GM21786 (cell line): ENCODE results near the gene POLDIP3.
"Not testable (repeated sequence)": the region's sequence is repeated elsewhere in the genome, so short reads cannot be mapped to it uniquely, and the experiment has no call there.

ENCODE experiments used
- ATAC-seq: cut with Tn5 transposase; IDR thresholded peaks from one replicate; pipeline ENCODE4 v1.9.1; 2021; ENCODE audit not compliant: unreplicated experiment

The POLDIP3 gene

DNA sequence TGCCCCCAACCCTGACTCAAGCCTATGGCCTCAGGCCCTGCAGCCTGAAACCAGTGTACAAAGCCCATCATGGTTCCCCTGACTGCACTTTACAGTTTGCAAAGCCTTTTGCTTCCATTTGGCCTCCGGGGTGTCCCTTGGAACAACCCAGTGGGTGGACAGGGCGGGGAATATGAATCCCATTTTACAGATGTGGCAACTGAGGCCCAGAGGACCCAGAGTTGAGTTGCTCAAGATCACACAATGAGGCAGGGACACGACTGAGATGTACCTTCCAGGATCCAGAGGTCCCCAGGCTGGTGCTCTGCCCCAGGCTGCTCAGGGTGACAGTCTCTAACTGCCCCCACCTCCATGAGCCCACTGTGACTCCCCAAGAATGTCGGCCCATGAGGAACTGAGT lies 5.4 kb upstream of the POLDIP3 start:
- no peak for ATAC-seq

DNA sequence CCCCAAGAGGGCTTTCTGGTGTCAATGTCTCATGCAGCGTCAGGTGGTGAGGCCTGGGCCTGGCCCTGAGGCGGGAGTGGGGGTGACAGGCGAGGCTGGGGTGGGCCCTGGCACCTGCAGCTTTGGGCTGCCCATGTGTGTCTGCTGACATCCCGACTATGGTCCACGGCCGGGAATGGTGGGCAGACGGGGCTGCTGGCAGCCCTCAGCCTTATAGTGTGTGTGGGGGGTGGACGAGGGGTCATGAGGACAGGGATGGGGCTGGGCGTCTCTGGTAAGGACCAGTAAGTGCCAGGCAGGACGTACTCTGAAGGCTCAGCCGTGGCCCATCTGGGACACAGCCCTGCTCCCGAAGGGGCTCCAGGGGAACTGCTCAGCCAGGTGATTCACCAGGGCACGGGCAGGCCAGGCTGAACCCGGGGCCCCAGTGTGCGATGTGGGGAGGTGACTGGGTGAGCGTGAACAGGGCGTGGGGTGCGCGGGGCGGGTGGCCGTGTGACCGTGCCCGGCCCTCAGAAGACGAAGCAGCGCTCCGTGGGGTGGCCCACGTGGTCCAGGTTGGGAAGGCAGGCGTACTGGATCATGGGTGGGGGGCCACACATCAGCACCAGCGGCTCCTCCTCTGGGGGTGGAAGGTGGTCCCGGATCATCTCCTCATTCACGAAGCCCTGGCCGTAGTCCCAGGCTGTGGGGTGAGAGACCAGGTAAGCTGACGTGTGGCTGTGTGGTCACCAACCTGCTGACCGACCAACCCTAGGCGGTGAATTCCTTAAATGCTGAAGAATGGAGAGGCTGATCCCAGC lies 4.8 kb upstream of the POLDIP3 start:
- ATAC-seq: no peak

DNA sequence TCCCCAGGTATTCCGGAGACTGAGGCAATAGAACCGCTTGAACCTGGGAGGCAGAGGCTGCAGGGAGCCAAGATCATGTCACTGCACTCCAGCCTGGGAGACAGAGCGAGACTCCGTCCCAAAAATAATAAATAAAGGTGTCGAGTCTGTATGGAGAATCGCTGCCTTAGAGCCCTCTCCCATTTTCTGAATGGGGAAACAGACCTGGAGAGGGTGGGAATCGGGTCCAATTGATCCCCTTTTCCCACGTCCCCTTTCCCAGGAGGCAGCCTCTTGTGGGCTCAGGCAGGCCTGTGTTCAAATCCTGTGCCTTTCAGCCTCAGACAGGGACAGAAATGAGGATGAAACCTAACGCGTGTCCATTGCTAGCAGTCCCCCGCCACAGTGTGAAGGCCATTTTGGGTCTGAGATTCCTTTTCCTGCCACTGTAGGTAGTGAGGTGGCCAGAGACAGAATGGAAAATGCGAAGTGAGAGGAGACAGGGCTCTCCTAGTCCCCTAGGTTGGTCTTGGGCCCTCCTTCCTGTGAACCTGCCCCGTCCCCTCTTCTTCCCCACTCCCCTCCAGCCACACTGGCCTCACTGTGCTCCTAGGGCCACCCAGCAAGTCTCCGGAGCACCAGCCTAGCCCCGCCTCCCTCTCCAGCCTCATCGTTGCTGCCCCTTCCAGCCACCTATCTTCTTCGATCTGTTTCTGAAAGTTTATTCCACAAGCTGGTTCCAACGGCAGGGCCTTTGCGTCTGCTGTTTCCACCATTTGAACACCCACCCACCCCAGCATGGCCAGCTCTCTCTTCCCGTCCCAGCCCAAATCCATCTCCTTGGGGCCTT lies 2.7 kb upstream of the POLDIP3 start:
- no peak for ATAC-seq

DNA sequence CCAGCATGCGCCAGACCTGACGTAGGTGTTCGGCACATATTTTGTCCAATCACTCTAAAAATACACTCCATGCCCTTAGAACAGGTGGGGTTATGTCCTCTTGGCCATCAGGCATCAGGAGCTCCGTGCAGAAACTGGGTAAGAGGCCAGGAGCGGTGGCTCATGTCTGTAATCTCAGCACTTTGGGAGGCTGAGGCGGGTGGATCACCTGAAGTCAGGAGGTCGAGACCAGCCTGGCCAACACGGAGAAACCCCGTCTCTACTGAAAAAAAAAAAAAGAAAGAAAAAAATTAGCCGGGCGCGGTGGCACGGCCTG lies 1.1 kb upstream of the POLDIP3 start:
- not testable (repeated sequence) for ATAC-seq

DNA sequence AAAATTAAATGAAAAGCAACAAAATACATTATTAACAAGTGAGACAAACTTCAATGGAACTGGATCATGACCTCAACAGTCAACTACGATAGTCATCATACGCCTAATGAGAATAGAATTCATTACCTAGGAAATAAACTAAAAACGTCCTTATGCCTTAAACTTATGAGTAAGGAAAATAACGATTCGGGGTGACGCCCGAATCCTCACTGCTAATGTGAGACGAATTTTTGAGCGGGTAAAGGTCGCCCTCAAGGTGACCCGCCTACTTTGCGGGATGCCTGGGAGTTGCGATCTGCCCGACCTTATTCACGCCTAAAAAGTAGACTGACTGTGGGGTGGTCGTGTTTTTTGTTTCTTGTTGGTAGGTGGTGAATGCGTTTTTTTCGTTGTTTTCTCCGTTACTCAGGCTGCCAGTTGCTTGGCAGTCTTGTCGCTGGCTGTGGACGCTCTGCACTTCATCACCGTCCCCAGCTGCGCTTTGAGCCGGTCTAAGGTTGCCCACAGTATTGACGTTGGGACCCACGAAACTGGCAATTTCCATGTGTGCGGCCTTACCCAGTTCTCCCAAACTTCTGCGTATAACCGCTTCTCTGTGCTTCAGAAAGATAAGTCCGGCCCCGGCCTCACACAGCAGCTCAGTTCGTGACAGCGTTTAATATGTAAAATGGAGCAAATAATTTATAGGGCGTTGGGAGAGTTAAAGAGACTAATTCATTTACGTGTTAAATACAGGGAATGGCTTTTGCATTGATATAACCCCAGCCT lies 593 bp upstream of the POLDIP3 start:
- peak; percentile 48 for ATAC-seq

DNA sequence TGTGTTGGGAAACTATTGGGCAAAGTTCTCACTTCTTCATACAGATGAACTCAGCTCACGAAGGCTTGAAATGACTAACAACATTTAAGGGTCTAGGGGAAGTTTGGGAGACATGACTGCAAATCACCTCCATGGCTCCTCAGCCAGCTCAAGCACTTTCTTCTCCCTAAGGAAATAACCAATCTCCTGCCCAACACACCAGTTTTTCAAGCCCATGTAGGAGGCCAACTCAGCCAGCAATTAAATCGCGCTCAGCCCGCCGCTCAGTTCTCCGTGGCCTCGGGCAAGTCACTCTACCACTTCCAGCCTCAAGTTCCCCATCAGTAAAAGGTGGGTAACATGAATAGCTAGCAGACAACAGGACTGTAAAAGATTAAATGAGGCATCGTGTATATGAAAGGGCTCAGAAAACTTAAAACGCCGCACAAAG lies 796 bp downstream of the POLDIP3 start:
- no peak for ATAC-seq

DNA sequence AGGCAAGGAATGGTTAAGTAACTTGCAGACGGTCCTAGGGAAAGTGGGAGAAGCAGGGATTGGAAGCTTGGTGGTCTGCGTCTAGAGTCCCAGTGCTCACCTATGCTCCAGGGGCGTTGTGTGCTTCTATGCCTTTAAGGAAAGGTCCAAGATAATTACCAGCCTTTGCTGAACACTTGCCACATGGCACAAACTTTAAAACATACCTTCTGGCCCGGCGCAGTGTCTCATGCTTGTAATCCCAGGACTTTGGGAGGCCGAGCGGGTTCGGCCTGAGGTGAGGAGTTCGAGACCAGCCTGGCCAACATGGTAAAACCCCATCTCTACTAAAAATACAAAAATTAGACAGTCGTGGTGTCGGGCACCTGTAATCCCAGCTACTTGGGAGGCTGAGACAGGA lies 2.3 kb downstream of the POLDIP3 start:
- ATAC-seq: no peak

DNA sequence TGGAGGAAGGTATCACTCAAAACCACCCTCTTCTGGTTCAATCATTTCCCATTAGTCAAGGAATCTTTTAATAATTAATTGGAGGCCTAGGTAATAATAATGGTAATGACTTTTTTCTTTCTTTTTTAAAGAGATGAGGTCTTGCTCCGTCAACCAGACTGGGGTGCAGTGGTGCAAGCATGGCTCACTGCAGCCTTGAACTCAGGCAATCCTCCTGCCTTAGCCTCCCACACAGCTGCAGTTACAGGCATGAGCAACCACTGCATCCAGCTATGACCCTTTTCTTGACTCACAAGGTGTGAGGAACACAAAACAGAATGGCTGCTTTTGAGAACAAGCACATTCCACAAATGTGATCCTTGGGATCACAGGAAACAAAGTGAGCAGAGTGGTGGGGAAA lies 3.6 kb downstream of the POLDIP3 start:
- ATAC-seq: no peak

DNA sequence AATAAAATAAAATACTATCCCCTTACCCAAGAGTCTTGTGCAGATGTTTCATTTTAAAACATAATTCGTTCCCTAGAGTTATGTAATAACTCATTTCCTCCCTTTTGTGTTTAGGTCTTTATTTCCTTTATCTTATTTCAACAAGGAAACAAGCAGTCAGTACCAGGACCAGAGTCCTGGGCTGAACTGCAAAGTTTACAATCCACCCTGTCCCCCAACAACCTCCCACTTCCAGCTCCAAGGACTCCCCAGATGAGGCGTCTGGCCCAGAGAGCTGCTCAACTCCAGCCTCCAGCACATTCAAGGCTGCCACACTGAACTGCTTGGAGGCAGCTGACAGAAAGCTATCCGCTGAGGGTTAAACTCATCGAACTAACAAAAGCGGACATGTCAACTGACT lies 4.5 kb downstream of the POLDIP3 start:
- ATAC-seq: no peak

DNA sequence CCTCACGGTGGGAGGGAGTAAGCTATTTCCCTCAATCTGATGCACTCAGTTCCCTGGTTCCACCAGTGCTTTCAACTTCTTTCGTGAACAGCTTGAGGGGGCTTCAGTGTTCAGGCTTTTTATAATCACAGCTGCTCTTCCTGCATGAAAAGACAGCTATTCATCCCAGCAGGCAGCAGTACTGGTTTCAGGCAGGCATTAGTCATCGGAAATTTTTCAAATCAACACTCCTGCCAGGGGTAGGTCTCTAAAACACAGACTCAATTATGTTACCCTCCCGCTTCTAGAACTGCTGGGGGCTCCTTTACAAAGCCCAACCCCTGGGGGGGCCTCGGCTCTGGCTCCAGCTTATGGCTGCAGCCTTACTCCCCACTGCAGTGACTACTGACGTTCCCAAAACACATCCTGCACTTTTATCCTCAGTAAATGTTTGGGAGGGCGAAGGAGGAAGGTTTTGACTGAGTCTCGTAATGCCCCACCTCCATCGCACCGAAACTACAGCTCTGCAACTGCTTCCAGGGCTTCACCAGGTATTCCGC lies 5.8 kb downstream of the POLDIP3 start:
- ATAC-seq: no peak

DNA sequence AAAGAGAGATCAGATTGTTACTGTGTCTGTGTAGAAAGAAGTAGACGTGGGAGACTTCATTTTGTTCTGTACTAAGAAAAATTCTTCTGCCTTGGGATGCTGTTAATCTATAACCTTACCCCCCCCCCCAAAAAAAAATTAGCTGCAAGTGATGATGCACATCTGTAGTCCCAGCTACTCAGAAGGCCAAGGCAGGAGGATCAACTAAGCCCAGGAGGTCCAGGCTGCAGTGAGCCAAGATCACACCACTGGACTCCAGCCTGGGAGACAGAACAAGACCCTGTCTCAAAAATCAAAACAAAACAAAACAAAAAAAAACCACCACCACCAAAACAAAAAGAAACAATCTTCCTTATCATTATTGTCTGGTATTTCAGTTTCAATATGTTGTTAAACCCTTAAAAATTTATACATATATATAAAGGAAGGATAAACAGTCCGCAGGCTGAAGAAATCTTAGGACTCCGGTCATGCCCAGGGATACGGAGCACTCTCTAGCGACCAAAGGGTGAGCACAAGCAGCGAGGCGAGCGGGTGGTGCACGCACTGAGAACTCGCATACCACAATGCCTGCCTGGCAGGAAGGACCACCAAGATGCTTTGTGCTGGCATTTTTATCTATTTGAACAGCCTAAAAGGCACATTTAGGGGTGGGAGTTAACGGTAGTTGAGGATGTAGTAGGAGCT lies 6.4 kb downstream of the POLDIP3 start:
- no peak for ATAC-seq

DNA sequence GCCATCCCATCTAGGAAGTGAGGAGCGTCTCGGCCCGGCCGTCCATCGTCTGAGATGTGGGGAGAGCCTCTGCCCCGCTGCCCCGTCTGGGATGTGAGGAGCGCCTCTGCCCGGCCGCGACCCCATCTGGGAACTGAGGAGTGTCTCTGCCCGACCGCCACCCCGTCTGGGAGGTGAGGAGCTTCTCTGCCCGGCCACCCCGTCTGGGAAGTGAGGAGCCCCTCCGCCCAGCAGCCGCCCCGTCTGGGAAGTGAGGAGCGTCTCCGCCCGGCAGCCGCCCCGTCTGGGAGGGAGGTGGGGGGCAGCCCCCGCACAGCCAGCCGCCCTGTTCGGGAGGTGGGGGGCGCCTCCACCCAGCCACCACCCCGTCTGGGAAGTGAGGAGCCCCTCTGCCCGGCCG lies 7.0 kb downstream of the POLDIP3 start:
- ATAC-seq: not testable (repeated sequence)

DNA sequence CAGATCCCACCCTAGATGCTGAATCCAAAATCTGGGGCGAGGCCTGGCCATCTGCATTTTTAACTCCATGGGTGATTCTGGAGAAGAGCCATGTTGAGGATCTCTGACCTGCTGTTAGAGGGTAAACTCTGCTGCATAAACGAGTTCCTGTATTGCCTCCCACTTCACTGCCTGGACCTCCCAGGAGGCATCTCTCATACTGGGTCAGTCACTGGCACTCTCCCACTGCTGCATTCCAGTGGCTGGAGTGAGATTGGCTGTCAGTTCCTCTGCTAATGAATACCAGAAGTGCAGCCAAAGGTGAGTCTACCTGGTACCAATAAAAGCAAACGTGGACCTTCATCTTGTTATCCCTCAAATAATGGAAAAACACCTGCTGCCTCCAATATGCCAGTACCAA lies 10.3 kb downstream of the POLDIP3 start:
- no peak for ATAC-seq

DNA sequence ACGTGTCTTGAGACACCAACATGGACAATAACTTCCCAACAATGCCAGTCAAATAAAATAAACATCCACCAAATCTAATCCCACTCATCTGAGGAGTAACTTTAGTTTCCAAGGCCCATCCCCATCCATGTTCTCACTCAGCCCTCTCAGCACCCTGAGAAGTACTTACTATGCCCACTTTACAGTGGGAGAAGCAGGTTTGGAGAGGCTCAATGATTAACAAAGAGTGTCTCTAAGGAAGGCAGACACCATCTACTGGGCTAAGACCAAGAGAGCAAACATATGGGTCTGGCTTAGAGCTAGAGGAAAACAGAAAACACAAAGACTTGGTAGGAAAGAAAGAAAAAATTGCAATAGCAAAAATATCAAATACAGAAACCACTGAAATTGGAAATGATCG lies 11.3 kb downstream of the POLDIP3 start:
- no peak for ATAC-seq

DNA sequence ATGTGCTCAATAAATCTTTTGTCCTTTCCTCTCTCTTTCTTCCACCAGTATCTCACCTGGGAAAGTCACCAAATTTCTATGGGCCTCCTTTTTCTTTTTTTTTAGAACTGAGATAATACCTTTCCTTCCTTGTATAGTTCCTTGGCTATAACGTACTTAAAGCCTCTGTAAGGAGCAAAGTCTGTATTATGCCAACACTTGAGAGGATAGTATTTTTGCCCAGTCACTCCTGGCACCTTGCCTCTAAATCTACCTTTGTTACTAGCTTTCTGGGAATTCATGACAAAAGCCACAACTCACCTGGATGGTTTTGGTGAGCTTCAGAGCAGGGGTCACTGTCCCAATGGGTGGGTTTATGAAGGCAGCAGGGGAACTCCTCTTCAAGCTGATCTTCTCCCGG lies 12.2 kb downstream of the POLDIP3 start:
- no peak for ATAC-seq

DNA sequence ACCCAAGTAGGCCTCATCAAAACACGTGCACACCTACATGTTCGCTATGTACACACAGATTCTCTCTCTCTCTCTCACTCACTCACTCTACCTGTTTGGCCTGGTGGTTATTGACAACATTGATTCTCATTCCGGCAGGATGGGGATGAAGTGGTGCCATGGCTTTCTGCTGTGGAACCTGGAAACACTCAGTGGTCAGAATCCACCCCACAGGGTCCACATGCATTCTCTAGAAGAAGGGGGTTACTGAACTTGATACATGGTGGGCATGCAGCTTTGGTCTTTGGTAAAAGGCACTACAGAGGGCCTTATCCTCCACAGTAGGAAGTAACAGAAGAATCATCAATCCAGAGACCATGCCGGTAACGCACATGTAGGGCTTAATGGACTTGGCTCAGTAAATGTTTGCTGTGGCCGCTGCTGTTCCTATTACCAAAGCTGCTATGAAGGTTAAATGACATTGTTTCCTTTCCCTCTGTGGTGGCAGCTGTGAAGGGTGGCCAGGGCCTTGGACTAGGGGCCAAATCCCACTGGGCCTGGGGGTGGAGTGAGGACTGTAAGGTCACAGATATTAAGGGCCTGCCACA lies 12.7 kb downstream of the POLDIP3 start:
- no peak for ATAC-seq

DNA sequence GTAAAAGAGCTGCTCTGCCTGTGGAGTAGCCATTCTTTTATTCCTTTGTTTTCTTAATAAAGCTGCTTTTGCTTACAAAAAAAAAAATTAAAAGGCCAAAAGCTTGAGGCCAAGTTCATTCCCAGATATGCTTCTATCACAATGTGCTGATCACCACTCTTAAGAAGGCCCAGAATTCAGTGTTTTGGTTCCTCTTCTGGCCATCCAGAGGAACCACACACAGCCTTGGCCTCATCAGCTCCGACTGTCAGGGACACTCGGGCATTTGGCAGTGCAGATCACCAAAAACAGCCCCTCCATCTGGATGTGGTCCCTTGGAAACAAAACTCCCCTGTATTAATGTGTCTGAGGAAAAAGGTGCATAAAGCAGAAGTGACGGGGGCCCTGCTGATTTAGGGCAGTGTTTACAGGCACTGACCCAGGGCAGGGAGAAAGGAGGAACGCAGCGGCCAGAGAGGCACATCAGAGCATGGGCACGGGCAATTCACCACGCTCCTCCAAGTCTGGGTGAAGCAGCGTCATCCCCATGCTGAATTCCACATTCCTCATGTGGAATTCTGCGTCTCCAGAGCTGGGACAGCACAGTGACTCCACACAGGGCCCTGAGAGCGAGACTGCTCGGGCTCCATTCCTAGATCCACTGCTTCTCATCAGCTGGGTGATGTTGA lies 17.7 kb downstream of the POLDIP3 start:
- no peak for ATAC-seq

DNA sequence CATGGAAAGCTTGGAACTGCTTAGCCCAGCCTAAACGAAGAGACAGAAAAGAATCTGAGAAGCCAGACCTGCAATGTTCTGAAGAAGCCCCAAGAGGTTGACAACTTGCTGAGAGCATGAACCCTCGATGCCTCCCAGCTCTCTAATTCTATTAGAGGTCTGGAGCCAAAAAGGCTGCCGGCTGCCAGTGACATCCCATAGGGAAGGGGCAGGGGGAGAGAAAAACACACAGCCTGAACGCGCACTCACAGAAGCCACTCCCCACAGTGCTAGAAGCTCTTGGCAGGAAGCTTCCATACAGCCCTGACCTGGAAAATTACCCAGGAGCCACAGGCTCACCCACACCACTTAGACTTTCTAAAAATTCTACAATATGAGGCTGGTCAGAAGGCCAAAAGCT lies 18.3 kb downstream of the POLDIP3 start:
- ATAC-seq: no peak

DNA sequence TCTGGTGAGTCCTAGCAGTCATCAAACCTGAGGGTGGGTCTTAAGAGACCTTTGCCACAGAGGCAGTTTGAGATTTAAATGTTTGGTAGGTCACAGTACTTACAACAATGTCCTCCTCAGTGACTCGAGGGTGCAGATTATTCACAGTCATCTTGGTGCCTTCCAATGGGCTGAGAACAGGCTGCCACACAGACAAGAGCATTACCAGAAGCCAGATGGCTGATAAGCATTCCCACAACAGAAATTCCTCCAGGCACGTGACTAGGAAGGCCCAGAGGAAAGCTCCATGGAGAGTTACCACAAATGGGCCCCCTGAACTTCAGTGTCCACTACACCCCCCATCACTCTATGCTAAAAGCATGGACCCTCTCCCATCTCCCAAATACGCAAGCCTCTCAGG lies 19.2 kb downstream of the POLDIP3 start:
- ATAC-seq: no peak

DNA sequence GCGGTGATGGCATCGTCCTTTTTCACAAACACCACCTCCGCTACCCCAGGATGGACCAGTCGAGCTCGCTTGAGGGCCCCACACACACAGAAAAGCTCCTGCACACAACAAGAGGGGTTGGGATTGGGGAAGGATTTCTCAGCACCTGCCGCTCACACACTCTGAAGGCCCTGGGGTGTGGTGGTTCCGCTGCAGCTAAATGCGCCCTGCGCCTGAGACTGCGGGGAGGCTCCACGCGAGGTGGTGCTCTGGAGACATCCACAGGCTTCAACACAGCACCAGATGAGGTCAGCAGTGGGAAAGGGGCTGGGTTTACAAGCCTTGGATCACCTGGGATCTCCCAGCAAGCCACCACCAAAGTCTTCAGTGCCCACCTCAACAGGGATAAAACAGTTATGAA lies 22.7 kb downstream of the POLDIP3 start:
- no peak for ATAC-seq
